ENCODE measurements around the gene TMEFF2.

The TMEFF2 gene

GRCh38 chr2:191954451-191954850 lies 240.3 kb downstream of the TMEFF2 start:
- no peak for DNase-seq

- no peak for DNase-seq
Observed at GRCh38 chr2:191952515-191953270, 242.0 kb downstream of the TMEFF2 start.

- no peak for DNase-seq
Observed at GRCh38 chr2:191951832-191952231, 242.9 kb downstream of the TMEFF2 start.

- DNase-seq: no peak
Observed at GRCh38 chr2:191951376-191951775, 243.4 kb downstream of the TMEFF2 start.

- DNase-seq: no peak
Observed at GRCh38 chr2:191950132-191950874, 244.4 kb downstream of the TMEFF2 start.

GRCh38 chr2:191947235-191947634 lies 247.5 kb downstream of the TMEFF2 start:
- DNase-seq: no peak

DNA sequence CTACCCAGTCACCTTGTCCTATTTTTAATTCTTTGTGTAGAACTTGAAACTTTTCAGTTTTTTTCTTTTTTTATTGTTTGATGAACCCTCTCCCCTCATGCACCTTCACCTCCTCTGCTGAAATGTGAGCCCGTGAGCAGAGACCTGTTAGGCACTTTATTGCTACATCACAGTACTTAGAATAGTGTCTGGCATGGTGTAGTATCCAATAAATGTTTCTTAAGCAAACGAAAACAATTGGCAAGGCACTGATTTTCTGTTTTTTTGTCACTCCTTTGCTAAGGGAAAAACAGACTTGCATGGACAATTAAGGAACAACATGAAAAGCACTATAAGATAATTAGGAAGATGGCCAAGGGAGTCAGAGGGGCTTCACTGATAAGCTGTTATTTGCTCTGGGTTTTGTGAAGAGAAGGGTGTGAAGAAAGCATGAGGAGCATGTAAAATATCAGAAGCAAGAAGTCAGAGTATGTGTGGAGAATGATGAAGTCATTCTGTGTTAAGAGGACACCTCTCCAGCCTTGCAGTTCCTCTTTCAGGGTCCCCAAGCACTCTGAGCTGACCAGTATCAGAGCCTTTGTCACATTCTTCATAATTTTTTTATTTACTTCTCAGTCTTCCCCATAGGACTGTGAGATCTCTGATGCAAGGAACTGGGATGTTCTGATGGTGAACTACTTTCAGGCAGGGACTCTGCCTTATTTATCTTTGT lies 248.1 kb downstream of the TMEFF2 start:
- no peak for DNase-seq

DNA sequence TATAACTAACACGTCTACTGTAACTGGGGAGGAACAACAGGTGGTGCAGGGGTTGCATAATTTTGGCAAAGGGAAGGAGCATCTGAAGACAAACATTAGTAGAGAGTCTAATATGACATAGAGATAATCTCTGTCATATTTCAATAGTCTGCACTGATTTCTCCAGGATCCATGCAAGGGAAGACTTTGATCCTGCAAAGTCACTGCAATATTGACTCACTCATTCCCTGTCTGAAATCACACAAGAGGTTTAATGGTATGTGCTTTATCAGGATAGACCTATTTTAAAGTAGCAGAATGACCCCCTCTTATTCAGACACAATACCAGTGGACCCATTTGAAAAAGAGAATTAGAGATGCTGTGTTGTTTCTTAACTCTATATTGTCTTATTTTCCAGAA lies 249.1 kb downstream of the TMEFF2 start:
- DNase-seq: no peak

DNA sequence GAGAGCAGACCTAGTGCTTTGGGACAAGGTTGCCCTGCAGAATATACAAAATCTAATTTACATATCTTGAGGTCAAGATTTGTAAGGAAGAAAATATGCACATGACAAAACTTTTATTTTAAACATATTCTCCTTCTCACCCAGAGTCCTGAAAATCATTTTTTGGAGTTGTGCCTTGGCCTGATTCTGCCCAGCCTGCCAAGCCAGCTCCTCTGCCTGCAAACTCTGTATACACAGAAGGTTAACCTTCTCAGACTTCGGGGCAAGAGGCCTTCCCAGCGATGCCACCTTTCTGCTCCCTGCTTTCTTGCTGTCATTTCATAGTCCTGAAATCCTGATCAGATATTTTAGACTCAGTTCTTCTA lies 252.0 kb downstream of the TMEFF2 start:
- no peak for DNase-seq

DNA sequence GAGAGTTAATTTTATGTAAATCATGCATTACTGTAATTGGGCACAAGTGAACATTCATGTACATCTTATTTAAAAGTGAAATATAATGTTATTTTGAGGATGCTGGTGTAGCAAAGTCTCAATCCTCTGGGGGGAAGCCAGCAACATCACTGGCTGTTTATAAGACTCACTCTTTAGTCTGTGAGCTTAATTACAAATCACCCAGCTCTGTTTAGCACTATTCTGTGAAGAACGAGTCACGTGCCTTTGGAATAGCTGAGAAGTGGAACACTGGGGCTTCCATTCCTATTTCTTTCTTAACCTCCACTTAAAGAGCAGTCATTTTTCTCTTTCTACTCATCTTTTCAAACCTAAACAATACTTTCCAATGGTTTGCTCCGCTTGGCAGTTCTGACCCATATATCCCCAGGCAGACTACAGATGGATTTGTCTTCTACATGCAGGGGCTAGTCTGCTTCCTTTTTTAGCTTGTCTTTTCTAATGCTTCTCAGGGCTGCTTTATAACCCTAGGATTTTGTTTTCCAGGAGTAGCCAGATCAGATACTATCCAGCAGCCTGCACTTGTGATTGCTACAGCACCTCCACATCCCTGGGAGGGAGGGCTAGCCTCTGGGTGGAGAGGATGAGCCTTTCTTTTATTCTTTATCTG lies 252.5 kb downstream of the TMEFF2 start:
- DNase-seq: no peak

- no peak for DNase-seq
Observed at GRCh38 chr2:191941376-191941929, 253.3 kb downstream of the TMEFF2 start.

GRCh38 chr2:191938779-191939178 lies 256.0 kb downstream of the TMEFF2 start:
- DNase-seq: no peak

GRCh38 chr2:191936882-191937405 lies 257.8 kb downstream of the TMEFF2 start:
- no peak for DNase-seq

- DNase-seq: no peak
Observed at GRCh38 chr2:191935247-191935646, 259.5 kb downstream of the TMEFF2 start.

DNA sequence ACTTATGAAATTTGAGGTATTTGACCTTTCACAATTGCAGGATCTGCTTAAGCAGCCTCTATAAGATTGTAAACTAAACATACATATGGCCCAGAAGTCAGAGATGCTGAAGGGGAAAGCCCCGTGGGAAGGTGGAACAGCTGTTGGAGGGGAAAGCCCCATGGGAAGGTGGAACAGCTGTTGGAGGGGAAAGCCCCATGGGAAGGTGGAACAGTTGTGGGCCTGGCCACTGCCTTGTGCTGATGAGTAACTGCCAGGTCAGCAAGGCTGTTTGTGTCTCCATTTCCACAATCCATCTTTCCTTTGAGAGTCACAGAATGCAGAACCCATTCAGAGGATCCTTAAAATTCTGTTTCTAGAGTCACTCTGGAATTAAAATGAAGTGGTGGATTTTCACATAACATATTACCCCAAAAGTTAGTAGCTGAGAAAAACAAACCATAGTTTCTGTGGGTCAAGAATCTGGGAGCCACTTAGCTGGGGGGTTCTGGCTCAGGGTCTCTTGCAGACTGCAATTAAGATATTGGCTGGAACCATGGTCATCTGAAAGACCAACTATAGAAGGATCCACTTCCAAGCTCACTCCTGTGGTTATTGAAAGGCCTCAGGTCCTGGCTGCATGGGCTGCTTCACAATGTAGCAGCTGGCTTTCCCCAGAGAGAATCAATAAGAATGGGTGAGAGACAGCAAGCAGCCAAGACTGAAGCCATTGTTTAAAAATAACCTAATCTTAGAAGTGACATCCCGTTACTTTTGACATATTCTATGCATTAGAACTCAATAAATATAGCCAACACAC lies 261.2 kb downstream of the TMEFF2 start:
- DNase-seq: no peak

GRCh38 chr2:191932286-191932685 lies 262.4 kb downstream of the TMEFF2 start:
- no peak for DNase-seq

DNA sequence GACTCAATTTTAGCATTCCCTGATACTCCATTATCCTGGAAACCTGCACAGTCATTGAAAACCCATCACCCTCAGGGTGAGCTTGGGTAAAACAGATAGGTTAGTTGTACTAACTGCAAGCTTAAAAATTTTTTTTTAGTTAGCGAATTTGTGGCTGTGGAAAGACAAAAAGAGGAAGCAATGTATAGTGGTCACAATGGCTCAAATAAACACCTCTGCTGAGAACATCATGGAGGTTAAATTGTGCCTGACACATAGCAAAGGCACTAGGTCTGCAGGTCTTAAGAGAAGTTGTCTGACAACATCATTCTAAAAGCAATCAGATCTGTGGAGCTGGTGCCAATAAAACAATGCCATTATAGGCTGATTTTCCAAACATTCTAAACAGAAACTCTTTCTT lies 263.4 kb downstream of the TMEFF2 start:
- no peak for DNase-seq

DNA sequence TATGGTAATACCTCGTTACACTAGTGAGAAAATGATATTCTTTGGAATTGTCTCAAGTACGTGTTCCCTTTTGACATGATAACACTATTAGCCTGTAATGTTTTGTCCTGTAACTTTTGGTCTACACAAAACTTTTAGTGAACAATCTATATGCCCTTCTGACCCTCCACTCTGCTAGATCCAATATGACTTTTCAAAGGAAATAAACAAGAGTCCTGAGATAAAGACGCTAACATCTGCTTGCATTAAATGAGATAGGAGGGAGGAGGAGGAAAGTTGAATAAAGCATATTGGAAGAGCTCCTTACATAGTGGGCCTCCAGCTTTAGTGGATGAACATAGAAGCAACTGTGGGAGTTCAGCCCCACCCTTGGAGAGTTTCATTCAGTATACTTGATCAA lies 264.5 kb downstream of the TMEFF2 start:
- DNase-seq: no peak

GRCh38 chr2:191929288-191929687 lies 265.4 kb downstream of the TMEFF2 start:
- no peak for DNase-seq

- DNase-seq: no peak
Observed at GRCh38 chr2:191927991-191928390, 266.7 kb downstream of the TMEFF2 start.

DNA sequence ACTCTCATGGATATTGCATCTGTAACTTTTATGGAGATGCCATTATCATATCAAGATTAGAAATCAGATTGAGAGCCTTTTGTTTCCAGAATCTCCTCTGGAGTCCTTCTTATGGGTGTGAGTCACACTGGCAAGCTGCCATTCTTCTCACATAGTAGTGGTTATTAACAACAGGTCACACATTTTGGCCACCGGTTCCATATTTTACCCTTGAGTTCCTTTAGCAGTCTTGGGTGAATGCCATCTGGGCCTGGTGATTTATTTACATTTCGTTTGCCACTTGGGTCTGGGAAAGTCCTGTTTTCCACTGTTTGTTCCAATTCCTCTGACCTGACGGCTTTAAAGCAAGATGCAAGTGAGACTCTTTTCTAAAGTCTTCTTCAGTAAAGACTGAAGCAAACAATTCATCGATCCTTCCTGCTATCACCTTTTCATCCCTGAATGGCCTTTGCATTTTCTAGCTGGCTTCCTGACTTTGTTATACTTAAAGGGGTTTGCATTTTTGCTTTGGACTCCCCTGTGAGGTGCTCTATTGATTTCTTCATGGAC lies 267.3 kb downstream of the TMEFF2 start:
- DNase-seq: no peak

DNA sequence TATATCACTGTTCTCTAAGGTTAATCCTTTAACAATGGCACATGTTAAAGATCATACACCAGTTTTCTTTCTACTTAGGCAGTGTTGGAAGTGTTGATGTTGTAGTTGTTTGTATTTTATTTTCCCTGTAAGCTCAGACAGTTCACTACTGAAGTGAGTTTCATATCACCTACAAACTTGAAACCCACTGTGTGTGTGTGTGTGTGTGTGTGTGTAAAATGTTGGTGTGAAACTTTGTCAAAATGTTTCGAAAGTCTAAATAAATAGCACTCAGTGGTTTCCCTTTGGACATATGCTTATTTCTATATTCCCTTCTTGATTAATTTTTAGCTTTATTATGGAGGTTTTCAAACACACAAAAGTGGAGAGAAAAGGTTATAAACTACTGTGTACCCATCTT lies 268.1 kb downstream of the TMEFF2 start:
- DNase-seq: no peak
